Measurements from ENCODE around the gene CDK19.
"Not testable (repeated sequence)": the region's sequence is repeated elsewhere in the genome, so short reads cannot be mapped to it uniquely, and the experiment has no call there.

Gene CDK19

DNA sequence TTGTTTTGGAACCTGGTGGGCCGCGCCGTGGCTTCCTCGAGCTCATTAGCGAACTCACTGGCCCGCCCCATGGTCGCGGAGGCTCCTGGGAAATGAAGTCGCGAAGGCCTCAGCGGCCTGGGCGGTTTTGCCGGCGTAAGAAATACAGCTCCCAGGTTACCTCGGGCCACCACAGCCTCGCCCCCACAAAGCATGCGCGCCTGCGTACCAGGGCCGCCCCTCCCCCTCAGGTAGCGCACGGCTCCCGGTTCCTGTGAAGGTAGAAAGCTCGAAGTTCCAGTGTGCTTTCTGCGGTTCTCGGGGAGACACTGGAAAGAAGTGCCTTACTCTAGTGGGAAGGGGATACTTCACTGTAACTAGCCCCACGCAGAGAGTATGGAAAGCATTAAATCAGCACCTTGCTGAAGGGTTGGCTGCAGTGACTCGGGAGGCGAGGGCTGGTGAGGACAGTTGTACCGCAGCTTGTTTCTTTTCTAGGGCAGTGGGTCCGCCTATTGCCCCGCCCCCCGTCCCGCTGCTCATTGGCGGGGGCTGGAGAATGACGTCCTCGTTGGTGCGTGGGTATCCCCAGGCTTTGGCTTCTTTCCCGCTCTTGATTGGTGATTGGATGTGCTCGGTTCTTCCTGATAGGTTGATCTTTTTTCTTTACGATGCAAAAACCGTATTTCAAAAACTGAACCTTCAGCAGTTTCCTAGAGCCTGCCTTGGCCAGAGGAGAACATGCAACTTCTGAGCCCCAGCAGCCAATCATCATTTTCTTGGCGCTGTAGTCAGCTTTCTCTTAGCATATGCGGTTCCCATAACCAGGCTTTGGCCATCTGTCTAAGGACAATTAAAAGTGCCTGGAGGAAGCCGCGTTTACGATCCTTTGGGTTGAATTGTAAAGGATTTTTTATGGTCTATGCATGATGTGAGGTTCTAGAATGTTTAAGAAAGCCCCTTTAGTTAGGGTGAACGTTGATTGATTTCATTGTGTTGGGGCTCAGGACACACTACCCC is at the start of gene CDK19:
Gene CDK19 (minus strand): TSS at position 59 of the 999 bp plus-strand sequence. CDS start 333 bp downstream, outside the sequence.
- DNase-seq (ENCODE audit: low spot score): peak; percentile 97

GRCh38 chr6:110864824-110865223 is 49.6 kb upstream of the CDK19 start:
- DNase-seq (ENCODE audit: low spot score): no peak

DNA sequence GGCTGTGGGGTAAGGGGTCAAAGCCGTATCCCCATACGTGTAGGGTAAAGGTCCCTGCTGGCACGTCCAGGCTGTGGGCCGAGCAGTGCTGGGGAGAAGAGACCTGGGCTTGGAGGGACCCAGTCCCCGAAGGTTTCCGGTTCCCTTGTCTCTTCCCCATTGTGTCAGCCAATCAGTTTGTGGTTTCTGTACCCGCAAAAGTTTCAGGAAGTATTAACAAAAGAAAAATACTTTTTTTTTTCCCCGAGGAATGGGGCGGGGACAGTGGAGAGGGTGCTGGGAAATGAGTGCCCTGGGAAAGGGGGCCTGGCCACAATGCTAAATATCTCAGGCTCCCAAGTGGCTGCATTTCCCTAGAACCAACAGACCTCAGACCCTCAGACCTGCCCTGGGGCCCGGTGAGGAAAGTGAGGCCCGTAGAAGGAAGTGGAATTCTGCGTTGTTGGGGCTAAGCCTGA is 44.1 kb upstream of the CDK19 start:
- DNase-seq (ENCODE audit: low spot score): no peak

GRCh38 chr6:110858562-110859214 is 43.4 kb upstream of the CDK19 start:
- DNase-seq (ENCODE audit: low spot score): no peak

GRCh38 chr6:110858016-110858415 is 42.7 kb upstream of the CDK19 start:
- no peak for DNase-seq (ENCODE audit: low spot score)

DNA sequence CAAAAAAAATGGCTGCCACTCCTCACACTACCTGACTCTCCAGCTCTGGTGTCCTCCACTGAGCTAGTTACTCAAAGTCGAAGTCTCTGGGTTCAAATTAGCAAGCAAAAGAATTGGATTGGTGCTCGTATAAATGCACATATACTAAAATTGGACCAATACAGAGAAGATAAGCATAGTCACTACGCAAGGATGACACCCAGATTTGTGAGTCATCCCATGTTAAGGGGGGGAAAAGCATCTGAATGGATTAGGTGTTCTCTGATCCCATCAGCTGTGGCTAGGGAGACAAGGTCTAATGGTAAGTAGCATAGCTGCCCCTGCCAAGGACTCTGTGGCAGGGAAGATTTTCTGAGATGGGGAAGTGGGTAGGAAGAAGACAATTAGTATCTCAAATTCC is 41.0 kb upstream of the CDK19 start:
- DNase-seq (ENCODE audit: low spot score): no peak

GRCh38 chr6:110853754-110854477 is 38.6 kb upstream of the CDK19 start:
- DNase-seq (ENCODE audit: low spot score): no peak

- no peak for DNase-seq (ENCODE audit: low spot score)
These were observed 37.5 kb upstream of the CDK19 start for GRCh38 chr6:110852773-110853172.

GRCh38 chr6:110849781-110850180 is 34.5 kb upstream of the CDK19 start:
- no peak for DNase-seq (ENCODE audit: low spot score)

DNA sequence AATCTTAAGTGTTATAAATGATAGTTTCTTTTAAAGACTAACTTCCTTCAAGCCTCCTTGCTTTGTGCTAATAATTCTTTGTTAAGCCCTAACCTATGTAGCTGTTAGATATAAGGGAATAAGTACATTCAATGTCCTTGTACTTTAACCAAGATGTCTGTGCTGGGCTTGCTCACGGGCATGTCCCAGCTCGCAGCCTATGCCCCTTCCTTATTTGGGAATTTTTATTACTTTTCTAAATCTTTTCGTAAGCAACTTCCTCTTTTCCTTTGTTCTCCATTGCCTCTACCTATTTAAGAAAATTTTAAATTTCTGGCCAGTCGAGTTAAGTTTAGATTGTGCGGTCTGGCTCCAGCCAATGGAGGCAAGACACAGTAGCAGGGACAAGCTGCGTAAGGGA is 26.0 kb upstream of the CDK19 start:
- DNase-seq (ENCODE audit: low spot score): no peak

DNA sequence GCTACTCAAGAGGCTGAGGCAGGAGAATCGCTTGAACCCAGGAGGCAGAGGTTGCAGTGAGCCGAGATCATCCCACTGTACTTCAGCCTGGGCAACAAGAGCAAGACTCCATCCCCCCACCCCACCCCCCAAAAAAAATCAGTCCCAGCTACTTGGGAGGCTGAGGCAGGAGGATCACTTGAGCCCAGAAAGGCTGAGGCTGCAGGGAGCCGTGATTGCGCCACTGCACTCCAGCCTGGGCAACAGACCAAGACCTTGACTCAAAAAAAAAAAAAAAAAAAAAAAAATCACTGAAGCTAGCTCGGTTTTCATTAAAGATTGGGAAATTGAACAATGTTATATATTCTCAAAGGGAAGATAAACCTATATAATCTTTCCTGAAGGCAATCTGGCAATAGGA is 20.5 kb upstream of the CDK19 start:
- not testable (repeated sequence) for DNase-seq (ENCODE audit: low spot score)

- no peak for DNase-seq (ENCODE audit: low spot score)
These were observed 18.6 kb upstream of the CDK19 start for GRCh38 chr6:110833831-110834230.

DNA sequence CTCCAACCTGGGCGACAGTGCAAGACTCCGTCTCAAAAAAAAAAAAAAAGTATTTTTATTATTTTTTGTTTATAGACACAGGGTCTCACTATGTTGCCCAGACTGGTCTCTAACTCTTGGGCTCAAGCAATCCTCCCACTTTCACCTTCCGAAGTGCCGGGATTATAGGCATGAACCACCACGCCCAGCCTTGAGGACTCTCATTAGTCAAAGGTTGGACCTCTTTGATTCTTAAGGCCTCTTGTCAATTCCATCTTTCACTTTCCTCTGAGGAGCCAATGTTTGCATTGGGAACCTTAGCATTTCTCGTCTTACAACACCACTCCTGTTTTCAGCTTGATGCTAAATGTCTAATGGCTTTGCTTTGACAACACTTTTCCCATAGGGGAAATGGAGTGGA is 16.1 kb upstream of the CDK19 start:
- DNase-seq (ENCODE audit: low spot score): no peak

GRCh38 chr6:110828396-110828795 is 13.1 kb upstream of the CDK19 start:
- DNase-seq (ENCODE audit: low spot score): peak; percentile 47

DNA sequence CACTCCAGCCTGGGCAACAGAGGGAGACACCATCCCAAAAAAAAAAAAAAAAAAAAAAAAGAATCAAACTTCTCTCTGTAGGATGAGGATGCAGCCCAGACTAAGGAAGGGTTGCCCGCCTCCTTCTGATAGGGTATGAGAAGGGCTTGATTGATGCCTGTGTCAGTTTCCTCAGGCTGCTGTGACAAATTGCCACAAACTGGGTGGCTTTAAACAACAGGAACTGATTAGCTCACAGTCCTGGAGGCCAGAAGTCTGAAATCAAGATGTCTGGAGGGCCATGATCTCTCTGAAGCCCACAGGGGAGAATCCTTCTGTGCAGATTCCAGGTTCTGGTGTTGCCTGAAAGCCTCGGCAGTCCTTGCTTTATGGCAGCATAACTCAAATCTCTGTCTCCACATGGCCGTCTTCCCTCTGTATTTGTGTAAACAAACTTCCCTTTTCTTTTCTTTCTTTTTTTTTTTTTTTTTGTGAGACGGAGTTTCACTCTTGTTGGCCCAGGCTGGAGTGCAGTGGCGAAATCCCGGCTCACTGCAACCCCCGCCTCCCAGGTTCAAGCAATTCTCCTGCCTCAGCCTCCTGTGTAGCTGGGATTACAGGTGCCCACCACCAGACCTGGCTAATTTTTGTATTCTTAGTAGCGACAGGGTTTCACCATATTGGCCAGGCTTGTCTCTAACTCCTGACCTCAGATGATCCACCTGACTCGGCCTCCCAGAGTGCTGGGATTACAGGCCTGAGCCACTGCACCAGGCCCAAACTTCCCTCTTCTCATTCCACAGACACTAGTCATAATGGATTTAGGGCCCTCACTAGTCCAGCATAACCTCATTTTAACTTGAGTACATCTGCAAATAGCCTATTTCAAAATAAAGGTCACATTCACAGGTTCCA is 11.2 kb upstream of the CDK19 start:
- peak; percentile 9 for DNase-seq (ENCODE audit: low spot score)

DNA sequence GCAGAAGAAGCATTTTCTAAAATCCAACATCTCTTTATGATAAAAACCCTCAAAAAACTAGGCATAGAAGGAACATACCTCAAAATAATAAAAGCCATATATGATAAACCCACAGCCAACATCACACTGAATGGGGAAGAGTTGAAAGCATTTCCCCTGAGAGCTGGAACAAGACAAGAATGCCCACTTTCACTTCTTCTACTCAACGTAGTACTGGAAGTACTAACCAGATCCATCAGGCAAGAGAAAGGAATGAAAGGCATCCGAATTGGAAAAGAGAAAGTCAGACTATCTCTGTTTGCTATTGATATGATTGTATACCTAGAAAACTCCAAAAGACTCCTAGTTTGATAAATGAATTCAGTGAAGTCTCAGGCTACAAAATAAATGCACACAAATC is 7.9 kb upstream of the CDK19 start:
- DNase-seq (ENCODE audit: low spot score): no peak

DNA sequence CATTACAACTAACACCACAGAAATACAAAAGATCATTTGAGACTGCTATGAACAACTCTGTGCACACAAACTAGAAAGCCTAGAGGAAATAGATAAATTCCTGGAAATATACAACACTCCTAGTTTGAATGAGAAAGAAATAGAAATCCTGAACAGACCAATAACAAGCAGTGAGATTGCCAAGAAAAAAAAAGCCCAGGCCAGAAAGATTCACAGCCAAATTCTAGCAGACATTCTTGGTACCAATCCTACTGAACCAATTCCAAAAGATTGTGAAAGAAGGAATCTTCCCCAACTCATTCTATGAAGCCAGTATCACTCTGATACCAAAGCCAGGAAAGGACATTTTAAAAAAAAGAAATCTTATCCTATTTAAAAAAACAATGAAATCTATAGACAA is 7.0 kb upstream of the CDK19 start:
- DNase-seq (ENCODE audit: low spot score): peak; percentile 33

GRCh38 chr6:110816677-110817076 is 1.4 kb upstream of the CDK19 start:
- no peak for DNase-seq (ENCODE audit: low spot score)

DNA sequence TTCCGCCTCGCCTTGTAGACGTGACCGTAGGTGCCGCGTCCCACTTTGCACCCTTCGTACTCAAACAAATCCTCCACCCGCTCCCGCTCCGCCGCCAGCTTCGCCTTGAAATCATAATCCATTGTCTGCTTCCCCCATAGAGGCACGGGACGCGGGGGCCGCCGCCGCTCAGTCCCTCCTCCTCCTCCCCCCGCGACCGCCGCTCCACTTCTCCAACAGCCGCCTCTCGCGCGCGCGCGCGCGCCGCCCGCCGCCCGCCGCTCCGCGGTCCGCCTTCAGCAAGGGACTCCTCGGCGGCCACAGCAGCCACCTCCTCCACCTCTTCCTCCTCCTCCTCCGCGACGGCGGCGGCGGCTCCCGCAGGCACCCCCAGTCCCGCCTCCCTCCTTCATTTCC is 256 bp downstream of the CDK19 start:
- no peak for DNase-seq (ENCODE audit: low spot score)

GRCh38 chr6:110814102-110815014 is 911 bp downstream of the CDK19 start:
- peak; percentile 82 for DNase-seq (ENCODE audit: low spot score)
